ENCODE results near the gene NAA10.

GRCh38 chrX:153964105-153964504 is 29.3 kb upstream of the NAA10 start:
- TF ChIP-seq, protein P1, sequence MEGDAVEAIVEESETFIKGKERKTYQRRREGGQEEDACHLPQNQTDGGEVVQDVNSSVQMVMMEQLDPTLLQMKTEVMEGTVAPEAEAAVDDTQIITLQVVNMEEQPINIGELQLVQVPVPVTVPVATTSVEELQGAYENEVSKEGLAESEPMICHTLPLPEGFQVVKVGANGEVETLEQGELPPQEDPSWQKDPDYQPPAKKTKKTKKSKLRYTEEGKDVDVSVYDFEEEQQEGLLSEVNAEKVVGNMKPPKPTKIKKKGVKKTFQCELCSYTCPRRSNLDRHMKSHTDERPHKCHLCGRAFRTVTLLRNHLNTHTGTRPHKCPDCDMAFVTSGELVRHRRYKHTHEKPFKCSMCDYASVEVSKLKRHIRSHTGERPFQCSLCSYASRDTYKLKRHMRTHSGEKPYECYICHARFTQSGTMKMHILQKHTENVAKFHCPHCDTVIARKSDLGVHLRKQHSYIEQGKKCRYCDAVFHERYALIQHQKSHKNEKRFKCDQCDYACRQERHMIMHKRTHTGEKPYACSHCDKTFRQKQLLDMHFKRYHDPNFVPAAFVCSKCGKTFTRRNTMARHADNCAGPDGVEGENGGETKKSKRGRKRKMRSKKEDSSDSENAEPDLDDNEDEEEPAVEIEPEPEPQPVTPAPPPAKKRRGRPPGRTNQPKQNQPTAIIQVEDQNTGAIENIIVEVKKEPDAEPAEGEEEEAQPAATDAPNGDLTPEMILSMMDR (IDR thresholded peaks at IDR 0.05) = no peak
- TF ChIP-seq POLR2A (IDR thresholded peaks at IDR 0.05) = no peak

Data from heart left ventricle (tissue), 13 donors.